ENCODE data around the gene ANKFN1.

DNA sequence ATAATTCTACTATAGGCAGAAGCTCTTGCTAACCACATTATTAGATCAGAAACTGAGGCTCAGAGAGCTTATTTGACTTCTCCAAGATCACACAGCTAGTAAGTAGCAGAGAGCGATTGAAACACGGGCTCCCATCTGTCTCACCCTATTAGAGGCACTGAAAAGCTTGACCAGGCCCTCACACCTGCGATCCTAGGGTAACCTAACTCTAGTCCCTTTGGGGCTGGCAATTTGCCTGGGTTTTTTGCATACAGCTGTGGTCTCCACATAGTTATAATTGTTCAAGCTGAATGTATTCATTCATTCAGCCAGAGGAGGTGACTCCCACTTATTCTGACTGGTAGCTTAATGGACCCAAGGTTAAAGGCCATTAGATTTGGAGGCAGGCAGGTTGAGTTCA lies 121.2 kb downstream of the ANKFN1 start:
- TF ChIP-seq POLR2A (IDR thresholded peaks at IDR 0.05), result no peak
- TF ChIP-seq, protein P1, sequence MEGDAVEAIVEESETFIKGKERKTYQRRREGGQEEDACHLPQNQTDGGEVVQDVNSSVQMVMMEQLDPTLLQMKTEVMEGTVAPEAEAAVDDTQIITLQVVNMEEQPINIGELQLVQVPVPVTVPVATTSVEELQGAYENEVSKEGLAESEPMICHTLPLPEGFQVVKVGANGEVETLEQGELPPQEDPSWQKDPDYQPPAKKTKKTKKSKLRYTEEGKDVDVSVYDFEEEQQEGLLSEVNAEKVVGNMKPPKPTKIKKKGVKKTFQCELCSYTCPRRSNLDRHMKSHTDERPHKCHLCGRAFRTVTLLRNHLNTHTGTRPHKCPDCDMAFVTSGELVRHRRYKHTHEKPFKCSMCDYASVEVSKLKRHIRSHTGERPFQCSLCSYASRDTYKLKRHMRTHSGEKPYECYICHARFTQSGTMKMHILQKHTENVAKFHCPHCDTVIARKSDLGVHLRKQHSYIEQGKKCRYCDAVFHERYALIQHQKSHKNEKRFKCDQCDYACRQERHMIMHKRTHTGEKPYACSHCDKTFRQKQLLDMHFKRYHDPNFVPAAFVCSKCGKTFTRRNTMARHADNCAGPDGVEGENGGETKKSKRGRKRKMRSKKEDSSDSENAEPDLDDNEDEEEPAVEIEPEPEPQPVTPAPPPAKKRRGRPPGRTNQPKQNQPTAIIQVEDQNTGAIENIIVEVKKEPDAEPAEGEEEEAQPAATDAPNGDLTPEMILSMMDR (IDR thresholded peaks at IDR 0.05), result no peak
- no peak for TF ChIP-seq POLR2AphosphoS5 (IDR thresholded peaks at IDR 0.05)
